HG03354 (cell line): ENCODE measurements around the gene GRAMD2B.

Source experiments
- ATAC-seq: cut with Tn5 transposase; IDR thresholded peaks from one replicate; pipeline ENCODE4 v1.9.1; 2021; ENCODE audit warnings: mild to moderate bottlenecking; ENCODE audit not compliant: unreplicated experiment, poor library complexity, severe bottlenecking

GRAMD2B gene

GRCh38 chr5:126471247-126471646 lies 48.0 kb downstream of the GRAMD2B start:
- ATAC-seq = no peak

GRCh38 chr5:126471875-126472537 lies 48.8 kb downstream of the GRAMD2B start:
- no peak for ATAC-seq

- ATAC-seq = no peak
Measured at GRCh38 chr5:126472538-126472889, 49.3 kb downstream of the GRAMD2B start.

GRCh38 chr5:126477294-126478117 lies 54.3 kb downstream of the GRAMD2B start:
- ATAC-seq = no peak

GRCh38 chr5:126479810-126480209 lies 56.6 kb downstream of the GRAMD2B start:
- no peak for ATAC-seq

- ATAC-seq = no peak
Measured at GRCh38 chr5:126480824-126481223, 57.6 kb downstream of the GRAMD2B start.

GRCh38 chr5:126481243-126481642 lies 58.0 kb downstream of the GRAMD2B start:
- no peak for ATAC-seq

GRCh38 chr5:126482591-126482990 lies 59.4 kb downstream of the GRAMD2B start:
- ATAC-seq = no peak

GRCh38 chr5:126483156-126483555 lies 59.9 kb downstream of the GRAMD2B start:
- ATAC-seq = no peak

GRCh38 chr5:126484253-126484652 lies 61.0 kb downstream of the GRAMD2B start:
- ATAC-seq = no peak

GRCh38 chr5:126486332-126486731 lies 63.1 kb downstream of the GRAMD2B start:
- ATAC-seq = no peak

GRCh38 chr5:126487596-126487995 lies 64.4 kb downstream of the GRAMD2B start:
- no peak for ATAC-seq

GRCh38 chr5:126488443-126489065 lies 65.3 kb downstream of the GRAMD2B start:
- ATAC-seq = no peak

GRCh38 chr5:126490167-126490940 lies 67.1 kb downstream of the GRAMD2B start:
- ATAC-seq = no peak

- no peak for ATAC-seq
Measured at GRCh38 chr5:126492939-126493338, 69.7 kb downstream of the GRAMD2B start.

- no peak for ATAC-seq
Measured at GRCh38 chr5:126494393-126494792, 71.2 kb downstream of the GRAMD2B start.

- no peak for ATAC-seq
Measured at GRCh38 chr5:126497506-126497905, 74.3 kb downstream of the GRAMD2B start.

GRCh38 chr5:126499278-126499677 lies 76.1 kb downstream of the GRAMD2B start:
- ATAC-seq = no peak

GRCh38 chr5:126499853-126500342 lies 76.7 kb downstream of the GRAMD2B start:
- ATAC-seq = peak; percentile 84

- no peak for ATAC-seq
Measured at GRCh38 chr5:126501448-126501847, 78.2 kb downstream of the GRAMD2B start.
